Loucy (cell line): Measurements from ENCODE around the gene PDS5B.

Source experiments
- CTCF ChIP-seq: fragments of 200-600 bp; sonication (generic); conservative IDR thresholded peaks from 2 replicates; pipeline ENCODE4 v1.5.1; 2014; ENCODE audit warnings: mild to moderate bottlenecking, antibody characterized with exemption, low read length
- EZH2phosphoT487 ChIP-seq: fragments of 200-600 bp; IDR thresholded peaks from 2 replicates; pipeline ENCODE4 v1.6.1; 2018; ENCODE audit warnings: antibody characterized with exemption, mild to moderate bottlenecking, moderate library complexity, borderline replicate concordance

DNA sequence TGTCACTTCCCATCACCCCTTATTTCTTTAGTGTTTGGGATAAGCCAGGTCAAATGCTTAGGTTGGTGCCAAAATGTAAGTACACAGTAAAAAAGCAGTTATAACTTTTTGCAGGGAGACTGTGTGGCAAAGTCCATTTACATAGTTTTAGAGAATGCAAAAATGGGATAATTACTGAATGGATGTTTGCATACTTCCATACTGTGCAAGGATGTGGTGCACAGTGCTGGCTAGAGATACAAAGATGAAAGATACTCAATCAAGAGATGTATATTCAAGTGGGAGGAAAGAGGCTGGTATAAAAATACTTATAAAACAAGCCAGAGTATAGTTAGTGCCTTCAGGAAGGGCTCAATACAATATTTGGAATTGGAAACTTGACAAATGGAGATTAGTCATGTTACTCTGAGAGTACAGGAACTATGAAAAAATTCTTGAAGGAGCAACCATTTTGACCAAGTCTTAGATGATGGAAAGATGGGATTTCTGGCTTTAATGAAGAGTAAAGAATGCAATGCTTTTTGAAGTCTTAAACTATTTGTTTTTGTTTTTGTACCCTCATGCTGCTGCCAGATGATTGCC lies 8.0 kb downstream of the PDS5B start:
- no peak for TF ChIP-seq CTCF
- no peak for TF ChIP-seq EZH2phosphoT487
